Stimulated activated CD4-positive, alpha-beta T cell treated with anti-CD3 and anti-CD28 coated beads, Interleukin-4, amount 100 ng/mL, for 24 hours (primary cell): Measurements from ENCODE around the gene SMIM1.

ENCODE experiments used
- DNase-seq: peaks from one replicate; pipeline ENCODE4 v3.0.0-alpha.2; 2020

SMIM1 gene

GRCh38 chr1:3822421-3822820 is 49.9 kb downstream of the SMIM1 start:
- DNase-seq = no peak

- DNase-seq = no peak
Observed at GRCh38 chr1:3824650-3825049, 52.1 kb downstream of the SMIM1 start.

GRCh38 chr1:3825356-3825755 is 52.8 kb downstream of the SMIM1 start:
- no peak for DNase-seq
